NCI-H1417 treated with DMSO at 0.1 percent for 48 hours (cell line): ENCODE measurements around the gene MYH9.

ENCODE experiments used
- DNase-seq: peaks from one replicate; lab custom pipeline; 2025; lab: John Stamatoyannopoulos, UW

The MYH9 gene

DNA sequence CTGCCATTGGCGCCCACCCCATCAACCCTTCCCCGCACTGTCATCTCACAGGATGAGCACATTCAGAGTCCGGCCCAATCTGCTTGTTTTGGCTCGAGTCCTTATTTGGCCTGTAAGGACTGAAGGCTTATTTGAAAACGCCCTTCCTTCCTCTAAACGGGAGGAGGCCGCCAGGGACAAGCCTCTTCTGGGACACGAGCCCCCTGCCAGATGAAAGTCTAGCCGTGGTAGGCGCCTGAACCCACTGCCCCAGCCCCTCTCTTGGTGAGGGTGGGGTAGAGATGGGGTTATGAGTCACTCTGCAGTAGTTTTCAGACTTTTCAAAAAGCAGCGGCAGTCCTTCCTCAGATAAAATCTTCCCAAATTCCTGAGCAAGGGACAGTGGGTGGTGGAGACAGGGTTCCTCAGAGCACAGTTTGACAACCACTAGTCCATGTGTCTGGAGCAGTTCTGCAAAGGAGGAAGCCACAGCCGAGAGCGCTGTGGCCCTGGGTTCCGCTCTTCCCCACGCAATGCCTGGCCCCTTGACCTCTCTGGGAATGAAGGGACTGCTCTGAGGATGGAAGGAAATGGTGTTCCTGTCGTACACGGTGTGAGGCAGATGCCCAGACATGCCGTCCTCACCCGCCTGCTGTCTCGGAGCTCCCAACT is 57.0 kb downstream of the MYH9 start:
- DNase-seq, result no peak

DNA sequence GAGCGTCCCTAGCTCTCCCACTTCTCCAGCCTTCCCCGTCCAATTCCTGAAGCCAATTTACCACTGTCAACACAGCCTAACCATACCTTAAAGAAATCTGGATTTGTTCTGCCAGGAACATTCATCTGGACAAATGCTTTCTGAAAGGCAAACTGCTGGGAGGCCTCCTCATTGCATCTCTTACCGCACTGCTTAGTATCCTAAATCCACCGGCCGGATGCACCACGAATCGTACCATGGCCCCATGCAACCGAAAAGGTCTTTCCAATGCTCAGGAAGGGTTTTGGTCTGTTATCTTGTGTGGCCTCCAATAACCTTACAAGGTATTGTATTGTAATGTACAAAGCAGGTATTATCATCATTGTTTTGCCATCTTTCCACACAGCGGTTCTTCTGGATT is 57.6 kb downstream of the MYH9 start:
- DNase-seq, result no peak

DNA sequence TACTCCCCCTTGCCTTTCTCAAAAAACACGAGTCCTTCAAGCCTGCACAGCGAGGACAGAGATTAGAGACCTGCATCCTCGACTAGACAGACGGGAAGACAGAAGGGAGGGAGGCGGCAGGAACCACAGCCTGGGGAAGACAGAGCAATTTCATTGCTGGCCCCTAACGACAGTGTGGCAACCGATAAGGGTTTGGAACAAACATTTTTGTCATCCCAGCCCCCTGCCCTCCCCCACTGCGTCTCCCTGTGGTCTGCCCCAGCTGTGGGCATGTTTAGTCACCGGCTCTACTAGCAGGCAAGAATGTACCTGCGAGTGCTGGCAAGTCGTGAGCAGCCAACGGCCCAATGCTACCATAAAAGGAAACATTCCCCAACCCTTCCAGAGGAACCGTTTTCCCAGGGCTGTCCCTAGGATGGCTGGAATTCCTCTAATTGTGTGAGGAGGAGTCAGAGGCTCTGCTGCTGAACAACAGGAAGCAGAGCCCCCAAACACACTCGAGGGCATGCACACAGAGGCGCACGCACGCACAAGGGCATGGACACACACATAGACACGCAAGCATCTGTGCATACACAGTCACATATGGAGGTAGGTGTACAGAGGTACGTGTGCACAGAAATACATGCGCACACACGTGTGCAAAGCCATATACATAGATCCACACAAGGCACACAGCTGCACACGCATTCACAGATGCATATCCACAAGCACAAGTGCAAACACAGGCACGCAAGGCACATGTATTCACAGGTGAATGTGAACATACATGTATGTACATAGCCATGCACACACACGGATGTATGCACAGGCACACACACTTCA is 58.3 kb downstream of the MYH9 start:
- no peak for DNase-seq

DNA sequence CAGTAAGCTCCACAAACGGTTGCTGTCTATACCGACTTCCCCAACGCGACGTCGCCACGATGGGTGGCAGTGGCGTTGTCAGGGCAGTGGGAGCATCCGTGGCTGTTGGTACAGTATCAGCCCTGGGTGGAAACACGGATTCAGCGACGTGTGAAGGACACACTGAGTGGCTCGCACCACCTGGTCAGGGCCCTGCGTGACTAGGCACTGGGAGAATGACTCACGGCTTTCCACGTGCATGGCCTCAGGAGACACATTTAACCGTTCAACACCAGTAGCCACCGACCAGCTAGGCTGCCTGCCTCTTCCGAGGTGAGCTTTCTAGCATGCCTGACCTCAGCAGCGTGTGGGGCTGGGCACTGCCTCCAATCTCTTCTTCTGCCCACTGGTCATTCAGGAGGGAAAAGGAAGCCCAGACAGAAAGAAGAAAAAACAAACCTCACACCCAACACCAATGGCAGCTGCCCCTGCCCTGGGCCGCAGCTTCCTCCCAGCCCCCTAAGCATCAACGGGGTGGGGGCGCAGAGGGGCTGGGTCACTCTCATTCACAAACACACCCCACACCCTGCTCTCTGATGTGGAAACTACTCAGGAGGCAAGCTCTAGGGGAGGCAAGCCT is 59.0 kb downstream of the MYH9 start:
- no peak for DNase-seq

DNA sequence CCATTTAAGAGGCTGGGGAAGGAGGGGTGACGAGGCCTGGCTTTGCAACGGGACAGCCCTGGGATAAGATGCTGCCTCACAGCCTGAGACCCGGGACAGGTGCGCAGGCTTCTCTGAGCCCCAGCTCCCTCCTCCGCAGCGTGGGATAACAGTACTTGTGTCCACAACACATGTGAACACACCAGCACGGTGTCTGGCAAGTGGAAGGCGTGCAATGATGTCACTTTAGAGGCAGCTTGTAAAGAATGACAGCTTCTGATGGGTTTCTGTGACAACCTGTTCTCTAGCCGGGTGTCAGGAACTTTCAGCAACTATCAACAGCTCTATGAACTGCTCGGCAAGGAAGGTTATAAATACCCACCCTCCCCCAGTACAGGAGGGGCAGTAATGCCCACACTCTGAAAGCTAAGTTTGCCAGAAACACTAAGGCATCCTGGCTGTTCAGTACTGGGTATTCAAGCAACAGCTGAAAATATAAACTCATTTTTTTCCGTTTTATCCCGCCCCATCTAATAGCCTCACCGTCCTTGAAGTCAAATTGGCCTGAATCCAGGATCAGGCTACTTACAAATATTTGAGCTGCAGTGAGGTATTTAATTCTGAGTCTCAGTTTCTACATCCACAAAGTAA is 59.7 kb downstream of the MYH9 start:
- DNase-seq, result no peak

DNA sequence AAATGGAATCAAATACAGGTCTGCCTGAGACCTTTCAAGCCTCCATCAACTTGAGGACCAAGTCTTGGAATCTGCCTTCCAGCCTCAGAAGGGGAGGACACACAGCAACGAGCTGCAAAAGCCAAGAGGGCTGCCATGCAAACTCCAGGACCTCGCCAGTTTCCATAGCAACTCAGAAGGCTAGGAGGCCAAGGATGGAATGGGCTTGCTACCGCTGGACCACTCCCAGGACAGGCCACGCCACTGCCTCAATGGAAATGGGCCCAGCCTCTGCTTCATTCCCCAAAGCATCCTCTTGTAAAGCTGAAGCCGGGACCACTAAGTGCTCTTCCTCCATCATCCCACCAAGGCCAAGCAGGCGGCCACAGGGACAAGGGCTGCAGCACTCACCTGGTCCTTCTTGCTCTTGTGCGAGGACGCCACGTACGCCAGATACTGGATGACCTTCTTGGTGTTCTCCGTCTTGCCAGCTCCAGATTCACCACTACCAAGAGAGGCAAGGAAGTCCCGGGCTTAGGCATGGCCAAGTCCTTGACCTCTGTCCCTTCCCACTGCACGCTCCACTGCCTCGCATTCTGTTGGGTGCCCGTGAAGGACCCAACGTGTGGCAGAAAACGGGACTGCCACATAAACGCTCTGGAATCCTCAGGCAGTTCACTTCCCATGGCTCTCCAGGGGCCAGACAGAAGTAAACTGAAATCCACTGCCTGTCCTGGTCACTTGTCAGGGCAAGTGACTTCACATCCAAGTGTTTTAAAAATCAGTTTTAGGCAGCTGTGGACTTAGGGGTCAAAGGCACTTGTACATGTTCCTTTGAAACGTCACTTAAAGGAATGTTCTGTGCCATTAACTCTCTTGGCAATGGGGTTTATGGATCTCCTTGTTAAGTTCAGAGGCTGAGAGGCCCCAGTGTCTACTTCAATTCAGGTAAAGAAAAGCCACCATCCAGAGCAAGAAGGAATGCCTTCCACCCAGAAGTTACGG is 61.3 kb downstream of the MYH9 start:
- no peak for DNase-seq

DNA sequence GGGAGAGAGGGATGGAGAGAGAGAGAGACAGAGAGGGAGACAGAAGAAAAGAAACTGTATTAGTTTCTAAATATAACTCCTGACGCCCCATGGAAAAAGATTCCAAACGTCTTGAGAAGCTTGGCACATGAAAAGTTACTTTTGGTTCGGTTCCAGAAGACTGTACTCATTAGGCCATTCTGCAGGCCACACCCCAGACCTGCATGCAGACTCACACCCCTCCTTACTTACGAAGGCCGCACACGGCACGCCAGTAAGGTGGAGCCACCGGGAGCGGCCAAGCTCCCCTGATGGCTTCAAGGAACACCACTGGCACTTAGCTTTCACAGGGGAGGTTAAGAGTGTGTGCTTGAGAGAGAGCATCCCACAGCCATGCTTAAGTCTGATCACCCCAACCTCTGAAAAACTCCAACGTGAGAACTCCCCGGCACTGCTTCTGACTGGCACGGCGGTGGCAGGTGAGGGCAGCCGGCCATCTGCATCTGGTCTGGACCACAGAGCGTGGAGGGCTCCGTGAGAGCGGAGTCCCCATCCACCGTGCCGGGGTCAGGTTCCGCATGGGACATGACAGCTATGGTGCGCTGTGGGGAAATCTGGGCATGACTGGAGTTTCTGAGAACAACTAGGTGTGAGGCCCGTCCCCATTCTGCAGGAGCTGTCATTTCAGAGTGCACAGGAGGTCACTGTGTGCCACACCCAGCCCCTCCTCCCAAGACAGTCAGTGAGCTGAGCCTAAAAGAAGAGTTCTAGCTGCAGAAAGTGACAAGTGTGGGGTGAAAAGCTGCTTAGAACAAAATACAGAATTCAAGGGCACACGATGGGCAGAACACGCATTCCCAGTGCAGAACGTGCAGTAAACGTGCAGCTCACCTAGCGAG is 62.4 kb downstream of the MYH9 start:
- no peak for DNase-seq

DNA sequence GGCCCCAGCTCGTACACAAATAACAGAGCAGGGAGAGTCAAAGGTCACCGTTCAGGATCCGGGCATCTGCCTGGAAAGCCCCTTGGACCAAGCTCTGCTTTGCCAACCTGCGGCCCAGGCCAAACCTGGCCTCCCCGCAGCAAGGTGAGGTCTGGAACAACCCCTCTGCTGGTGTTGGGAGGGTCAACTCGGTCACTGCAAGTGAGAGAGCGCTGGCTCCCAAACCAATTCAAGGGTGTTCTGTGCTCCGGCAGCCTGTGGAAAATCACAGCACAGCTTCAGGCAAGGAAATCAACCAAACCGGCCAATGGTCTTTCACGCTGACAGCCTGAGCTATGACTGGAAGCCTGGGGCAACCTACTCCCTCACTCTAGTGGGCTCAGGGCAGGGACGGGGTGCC is 63.4 kb downstream of the MYH9 start:
- DNase-seq, result no peak

DNA sequence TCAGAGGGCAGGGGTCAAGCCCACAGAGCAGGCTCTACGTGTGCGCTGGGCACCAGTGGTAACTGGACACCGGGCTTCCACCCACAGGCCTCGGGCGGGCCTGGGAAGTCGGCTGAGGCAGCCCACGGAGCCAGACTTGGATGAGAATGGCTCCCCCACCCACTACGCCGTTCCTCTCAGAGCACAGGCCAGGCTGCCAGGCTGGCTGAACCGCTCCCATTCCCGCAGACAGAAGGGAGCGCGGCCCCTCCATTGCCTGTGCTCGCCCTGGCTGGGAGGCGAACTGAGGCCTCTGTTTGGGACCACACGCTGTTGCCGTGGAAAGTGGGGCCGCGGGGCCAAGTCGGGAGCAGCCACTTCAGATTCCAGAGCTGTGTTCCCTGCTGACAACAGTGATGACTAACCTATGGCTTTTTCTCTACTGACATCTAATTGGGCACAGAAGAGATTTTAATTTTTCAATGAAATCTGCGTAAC is 63.9 kb downstream of the MYH9 start:
- DNase-seq, result no peak

DNA sequence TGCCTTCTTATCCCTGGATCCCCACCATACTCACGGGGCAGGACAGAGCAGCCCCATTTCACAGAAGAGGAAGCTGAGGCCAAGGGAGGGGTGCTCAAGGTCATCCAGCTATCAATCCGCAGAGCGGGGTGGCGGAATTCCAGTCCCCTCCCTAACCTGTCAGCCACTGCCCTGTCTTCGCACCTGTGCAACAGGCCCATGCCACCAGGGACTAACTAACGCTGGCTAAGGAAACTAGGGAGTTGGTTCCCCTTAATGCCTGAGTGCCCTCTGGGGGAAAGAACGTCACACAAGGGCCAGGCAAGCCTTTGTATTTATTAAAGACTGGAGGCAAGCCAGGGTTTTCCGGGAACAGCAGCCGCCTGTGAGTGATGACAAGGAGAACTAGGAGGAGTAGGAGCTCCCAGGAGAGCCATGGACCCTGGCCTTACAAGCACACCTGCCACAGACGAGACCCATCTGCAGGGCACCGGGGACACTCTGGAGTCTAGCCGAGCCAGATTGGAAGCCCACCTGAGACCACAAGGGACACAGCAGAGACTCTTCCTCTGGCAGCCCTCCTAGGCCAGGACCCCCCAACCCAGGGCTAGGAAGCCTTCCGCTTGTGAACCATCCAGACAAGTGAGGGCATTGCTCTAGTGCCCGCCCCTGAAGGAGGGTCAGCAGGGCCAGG is 64.4 kb downstream of the MYH9 start:
- no peak for DNase-seq

DNA sequence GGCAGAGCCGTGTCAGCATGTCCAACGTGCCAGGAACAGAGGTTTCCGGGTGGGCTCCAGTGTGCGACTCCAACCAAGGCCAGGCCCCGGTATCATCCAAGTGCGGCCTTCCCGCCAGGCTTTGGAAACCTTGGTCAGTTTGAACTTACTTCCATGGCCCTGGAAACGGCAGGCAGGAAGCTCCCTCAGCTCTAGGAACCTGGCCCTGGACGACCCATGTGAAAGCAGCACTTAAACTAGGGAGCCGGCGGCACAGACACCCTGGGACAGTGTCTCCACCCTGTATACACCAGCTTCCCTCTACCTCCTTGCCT is 65.2 kb downstream of the MYH9 start:
- DNase-seq, result no peak

DNA sequence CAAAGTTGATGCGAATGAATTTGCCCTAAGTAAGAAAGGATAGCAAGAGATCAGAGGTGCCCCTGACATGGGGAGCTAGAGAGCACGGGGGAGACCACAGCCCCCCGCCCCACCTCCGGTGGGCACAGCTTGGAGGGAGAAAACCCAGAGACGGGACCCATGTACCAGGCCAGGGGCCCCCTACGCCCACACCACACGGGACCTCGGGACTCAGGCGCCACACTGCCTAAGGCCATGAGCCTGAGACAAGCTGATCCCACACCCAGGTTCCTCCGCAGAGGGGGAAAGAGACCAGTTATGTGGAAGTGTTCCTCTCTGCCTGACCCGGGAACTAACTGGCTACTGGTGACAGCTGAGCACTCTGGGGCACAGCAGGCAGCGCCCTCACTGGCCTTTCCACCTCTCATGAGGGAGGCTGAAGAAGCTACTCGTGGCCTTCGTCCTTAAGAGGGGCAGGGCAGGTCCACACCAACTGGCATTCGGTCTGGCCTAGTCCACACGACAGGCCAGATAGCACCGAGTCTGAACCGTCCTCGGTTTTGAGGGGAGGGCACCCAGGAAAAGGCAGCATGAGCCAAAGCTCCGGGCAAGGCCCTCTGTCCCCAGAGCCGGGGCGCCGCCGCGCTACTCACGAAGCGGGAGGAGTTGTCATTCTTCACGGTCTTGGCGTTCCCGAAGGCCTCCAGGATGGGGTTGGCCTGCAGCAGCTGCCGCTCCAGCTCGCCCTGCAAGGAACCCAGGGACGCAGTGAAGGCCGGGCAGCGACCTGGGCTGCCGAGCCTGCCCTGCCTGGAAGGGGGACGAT is 65.8 kb downstream of the MYH9 start:
- no peak for DNase-seq

DNA sequence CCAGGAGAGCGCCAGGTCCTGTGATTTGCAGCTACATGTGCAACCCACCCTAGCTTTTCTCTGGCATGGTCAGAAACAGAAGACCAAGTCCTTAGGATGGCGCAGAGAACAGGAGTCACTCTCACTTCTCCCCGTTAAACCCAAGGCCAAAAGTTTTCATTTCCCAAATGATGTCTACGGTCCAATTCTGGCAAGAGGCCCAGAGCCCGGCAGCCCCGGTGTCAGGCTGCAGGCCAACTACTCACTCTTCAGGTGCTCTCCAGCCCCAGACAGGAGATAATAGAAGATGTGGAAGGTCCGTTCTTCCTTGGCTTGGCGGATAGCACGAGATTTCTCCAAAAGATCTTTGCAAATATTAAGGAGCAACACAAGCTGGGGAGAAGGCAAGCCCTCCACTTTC is 67.2 kb downstream of the MYH9 start:
- DNase-seq, result no peak

DNA sequence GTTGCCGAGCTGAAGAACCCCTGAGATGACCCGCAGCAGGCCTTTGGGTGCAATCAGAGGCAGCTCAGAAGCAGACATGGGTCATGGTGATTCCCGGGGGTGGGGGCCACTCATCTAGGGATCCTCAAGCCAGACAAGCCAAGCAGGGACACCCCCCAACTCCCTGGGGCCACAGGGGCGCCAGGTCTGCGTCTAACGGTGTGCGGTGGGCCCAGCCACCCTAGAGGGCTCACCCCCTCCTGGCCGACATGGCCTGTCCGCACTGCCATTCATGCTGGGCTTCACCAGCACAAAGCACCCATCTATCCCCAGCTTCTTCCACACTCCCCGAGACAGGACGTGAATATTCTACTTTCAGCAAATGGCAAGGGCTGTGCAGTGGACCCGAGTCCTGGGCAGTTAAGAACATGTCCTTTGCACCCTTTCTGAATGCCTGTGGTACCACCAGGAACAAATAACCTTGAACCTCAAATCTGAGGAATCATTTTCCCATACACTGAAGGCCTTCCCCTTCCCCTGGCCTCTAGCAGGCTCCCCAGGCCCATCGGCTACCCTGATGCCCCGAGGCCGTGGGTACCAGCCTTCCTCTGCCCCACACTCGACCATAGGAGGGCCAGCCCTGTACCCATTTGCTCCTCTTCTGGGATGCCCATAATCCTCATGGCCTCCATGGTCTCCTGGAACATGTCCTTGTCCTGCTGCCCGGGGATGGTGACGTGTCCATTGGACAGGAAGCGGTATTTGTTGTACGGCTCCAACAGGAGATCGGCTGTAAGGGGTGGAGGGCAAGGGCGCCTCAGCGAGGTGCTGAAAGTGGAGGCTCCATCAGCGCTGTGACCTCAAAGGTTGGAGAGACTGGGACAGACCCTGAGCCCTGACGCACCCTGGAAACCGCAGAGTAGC is 67.9 kb downstream of the MYH9 start:
- DNase-seq, result no peak

DNA sequence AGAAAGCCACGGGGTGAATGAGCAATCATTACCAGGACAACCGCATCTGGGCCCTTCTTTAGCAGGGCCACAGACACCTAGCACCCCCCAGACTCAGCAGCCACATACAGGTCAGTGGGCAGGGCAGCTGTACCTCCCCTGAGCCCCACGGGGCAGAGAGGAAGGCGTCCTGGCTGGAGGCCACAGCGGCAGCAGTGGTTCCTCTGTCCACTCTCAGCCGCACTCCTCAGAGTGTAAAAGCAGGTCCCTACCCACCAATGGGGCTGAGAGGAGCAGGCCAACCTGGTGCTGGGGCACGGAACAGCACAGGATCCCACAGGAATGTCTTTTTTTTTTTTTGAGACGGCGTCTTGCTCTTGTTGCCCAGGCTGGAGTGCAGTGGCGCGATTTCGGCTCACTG is 69.3 kb downstream of the MYH9 start:
- DNase-seq, result no peak

DNA sequence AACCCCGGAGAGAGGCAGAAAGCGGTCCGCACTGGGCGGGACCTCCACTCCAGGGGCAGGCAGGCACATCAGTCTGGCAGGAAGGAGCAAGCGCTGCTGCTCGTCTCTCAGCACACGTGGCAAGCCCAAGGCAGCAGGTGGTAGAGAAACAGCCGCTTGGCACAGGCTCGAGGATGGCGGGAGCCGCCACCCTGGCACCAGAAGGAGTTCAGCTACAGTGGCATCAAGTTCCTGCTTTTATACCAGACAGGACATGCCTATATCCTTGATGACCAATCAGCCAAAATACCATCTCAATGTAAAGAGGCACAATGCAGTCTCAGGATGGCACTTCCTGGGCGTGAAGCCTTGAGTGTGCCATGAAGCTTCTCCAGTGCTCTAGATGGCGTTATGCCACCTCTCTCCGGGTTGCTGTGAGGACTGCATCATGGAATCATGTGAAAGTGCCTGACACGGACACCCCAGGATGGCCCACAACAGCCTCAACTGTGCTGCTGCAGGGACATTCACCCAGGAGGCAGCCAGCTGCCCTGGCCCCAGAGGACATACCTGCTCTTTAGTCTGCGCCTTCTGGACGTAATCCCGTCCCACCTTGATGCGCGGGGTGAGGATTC is 70.0 kb downstream of the MYH9 start:
- DNase-seq, result no peak

DNA sequence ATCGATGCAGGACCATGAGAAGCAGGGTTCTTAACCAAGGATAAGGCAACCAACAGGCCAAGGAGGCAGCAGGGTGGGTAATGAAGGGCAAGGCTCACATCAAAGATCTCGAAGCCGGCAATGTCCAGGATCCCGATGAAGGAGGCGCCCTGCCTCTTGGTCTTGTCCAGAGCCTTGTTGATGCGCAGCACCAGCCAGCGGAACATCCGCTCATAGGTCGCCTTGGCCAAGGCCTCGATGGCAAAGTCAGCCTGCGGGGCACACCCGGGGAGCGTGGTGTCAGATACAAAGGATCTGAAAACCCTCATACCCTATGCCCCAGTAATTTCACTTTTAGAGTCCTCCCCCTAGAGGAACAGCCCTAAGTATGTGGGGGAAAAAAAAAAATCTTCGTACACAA is 71.3 kb downstream of the MYH9 start:
- DNase-seq, result no peak

DNA sequence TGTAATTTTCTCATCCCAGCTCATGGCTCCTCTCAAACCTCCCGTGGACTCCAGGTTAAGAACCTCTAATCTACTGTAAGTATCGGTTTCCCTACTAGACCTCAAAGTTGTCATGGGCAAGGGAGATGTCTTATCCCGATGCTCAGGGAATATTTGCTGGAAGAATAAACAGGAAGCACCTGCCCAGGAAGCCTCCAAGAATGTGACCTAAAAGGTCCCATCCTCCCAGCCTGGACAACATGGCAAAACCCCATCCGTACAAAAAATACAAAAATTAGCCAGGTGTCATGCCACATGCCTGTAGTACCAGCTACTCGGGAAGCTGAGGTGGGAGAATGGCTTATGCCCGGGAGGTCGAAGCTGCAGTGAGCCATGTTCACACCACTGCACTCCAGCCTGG is 72.4 kb downstream of the MYH9 start:
- DNase-seq, result no peak
